Measurements from ENCODE around the gene CUL3. TPM values are rescaled to one million over a fixed set of nuclear protein-coding genes. Genes with fewer than 3 reads are reported as not detected.

Gene CUL3
- total RNA-seq, 2 donors from 2014 or later, result 68.9 to 120 TPM

DNA sequence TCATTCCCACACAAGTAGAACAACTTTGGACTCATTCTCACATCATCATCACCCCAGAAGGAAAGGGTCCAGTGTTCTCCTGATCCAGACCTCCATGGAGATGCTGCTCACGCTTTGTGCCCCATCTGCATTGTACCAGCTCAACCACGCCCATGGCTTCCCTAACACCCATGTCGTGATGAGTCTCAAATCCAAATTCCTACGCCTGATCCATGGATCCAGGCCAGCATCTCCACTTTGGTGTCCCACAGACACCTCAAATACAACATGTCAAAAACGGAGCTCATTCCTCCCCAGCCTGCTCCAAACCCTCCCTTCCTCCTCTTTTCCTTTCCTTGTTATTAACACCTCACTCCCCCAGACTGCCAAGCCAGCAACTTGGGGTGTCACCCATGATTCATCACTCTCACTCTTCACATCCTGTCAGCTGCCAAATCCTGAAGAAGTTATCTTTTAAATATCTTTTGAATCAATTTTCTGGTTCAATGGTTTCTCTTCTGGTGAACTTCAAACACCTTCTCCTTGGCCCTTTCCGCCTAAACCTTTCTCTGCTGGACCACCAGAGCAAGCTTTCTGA, 153.1 kb downstream of the CUL3 start:
- Mint-ChIP-seq H3K9me3 (peaks cover 0 to 6% of the 10 kb centered on the region in 2 donors), H3K27ac (no peak overlapping the region), H3K36me3 (peaks cover 0 to 6% of the 10 kb centered on the region in 2 donors)
- DNase-seq (ENCODE audit: low spot score in 2 of 2) (no peak), ATAC-seq (peak in 1 of 2 donors; percentile 54)

DNA sequence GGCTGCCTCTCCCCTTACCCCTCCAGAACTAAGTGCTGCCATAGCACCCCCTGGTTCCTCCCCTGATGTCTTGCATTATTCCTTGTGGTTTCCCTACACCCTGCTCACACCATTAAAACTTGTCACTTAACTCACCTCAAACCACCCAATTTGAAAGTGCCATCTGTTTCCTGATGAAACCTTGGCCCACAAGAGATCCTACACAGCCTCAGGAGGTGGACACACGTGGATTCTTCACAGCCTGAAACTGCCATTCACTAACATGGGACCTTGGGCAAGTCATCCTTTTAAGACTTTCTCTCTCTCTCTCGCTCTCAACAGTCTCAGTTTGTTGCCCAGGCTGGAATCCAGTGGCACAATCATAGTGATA, 155.7 kb downstream of the CUL3 start:
- Mint-ChIP-seq H3K36me3 (peaks cover 0 to 11% of the 10 kb centered on the region in 2 donors), H3K9me3 (peaks cover 9 to 14% of the 10 kb centered on the region in 2 donors), H3K27ac (peak overlapping the region in 1 of 2 donors; percentile 39)
- DNase-seq (ENCODE audit: low spot score in 2 of 2), result no peak
- ATAC-seq, result no peak

DNA sequence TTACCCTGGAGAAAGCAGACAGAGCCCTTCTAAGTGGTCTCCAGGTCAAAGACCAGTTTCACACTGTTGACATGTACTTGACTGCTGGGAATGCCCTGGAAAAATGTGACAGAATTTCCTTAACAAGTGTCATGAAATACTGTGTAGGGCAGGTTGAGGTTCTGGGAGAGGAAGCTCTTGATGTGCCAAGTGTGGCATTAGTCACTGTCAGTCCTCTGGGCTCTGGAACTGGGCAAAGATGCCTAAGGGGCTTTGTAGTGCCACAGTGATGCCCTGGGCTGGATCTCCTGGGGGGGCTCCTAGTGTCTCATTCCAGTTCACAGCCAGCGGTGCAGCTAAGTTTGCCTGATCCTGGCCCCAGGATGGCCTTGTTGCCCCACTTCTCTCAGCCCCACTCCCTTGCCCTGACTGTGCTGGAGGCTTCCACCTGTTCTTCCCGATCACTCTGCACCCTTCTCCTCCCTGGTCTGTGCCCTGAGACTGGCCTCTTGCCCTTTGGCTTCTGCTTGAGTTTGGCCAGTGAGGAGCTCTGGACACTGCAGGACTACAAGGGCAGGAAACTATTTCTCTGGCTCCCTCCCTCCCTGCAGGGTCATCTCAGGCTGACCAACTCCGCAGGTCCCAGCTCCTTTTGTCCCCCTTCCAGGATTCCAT, 156.2 kb downstream of the CUL3 start:
- Mint-ChIP-seq H3K27ac (no peak overlapping the region), H3K36me3 (peaks cover 0 to 11% of the 10 kb centered on the region in 2 donors), H3K9me3 (peaks cover 9 to 14% of the 10 kb centered on the region in 2 donors)
- no peak for DNase-seq (ENCODE audit: low spot score in 2 of 2)
- ATAC-seq, result no peak

DNA sequence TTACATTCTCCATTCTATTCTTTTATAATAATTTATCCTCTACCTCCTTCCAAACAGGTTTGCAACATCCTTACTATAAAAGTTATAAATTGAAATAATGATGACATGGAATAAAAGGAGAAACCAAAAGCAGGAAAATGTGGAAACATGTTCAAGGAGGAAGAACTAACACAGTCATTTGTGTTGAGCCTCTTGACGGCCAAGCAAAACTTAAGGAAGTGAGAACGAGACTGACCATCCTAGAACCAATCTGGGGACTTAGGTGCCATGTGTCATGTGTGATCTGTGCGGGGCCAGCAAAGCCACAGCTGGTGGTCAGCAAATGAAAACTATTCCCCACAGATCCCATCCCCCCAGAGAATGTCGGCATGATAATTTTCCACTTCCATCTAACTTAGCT, 157.7 kb downstream of the CUL3 start:
- DNase-seq (ENCODE audit: low spot score in 2 of 2) (no peak), ATAC-seq (no peak)
- Mint-ChIP-seq H3K9me3 (peaks cover 9 to 14% of the 10 kb centered on the region in 2 donors), H3K27ac (no peak overlapping the region), H3K36me3 (peaks cover 0 to 5% of the 10 kb centered on the region in 2 donors)

DNA sequence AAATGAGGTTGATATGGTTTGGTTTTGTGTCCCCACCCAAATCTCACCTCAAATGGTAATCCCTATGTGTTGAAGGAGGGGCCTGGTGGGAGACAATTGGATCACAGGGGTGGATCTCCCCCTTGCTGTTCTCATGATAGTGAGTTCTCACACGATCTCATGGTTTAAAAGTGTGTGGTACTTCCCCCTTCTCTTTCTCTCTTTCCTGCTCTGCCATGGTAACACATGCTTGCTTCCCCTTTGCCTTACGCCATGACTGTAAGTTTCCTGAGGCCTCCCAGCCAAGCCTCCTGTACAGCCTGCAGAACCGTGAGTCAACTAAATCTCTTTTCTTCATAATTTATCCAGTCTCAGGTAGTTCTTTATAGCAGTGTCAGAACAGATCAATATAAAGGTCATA, 158.5 kb downstream of the CUL3 start:
- no peak for ATAC-seq

DNA sequence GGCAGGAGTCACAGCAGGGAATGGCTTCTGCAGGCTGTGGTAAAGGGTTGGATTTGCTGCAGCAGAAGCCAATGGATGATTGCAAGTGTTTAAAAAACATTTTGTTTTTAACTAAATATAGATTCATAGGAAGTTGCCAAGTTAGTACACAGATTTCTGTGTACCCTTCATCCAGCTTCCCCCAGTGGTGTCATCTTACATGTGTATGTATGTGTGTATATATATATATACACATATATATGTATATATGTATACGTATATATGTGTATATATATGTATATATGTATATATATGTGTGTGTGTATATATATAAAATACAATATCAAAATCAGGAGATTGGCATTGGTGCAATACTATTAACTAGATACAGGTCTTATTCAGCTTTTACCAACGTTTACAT, 164.1 kb downstream of the CUL3 start:
- Mint-ChIP-seq H3K36me3 (no peaks in the 10 kb centered on the region), H3K27ac (no peak overlapping the region), H3K9me3 (peaks cover 4 to 7% of the 10 kb centered on the region in 2 donors)
- ATAC-seq (no peak), DNase-seq (ENCODE audit: low spot score in 2 of 2) (no peak)

More for the DNA sequence above, 158.5 kb downstream of the CUL3 start:
- no peak for DNase-seq (ENCODE audit: low spot score in 2 of 2)
- H3K36me3 Mint-ChIP-seq, result peaks cover 0 to 5% of the 10 kb centered on the region in 2 donors
- H3K27ac Mint-ChIP-seq, result no peak overlapping the region
- H3K9me3 Mint-ChIP-seq, result peaks cover 8 to 9% of the 10 kb centered on the region in 2 donors

Other genes with a start within 250 kb of the CUL3 start
- under 1 TPM in 1 of 2 donors, not detected in 1; 0.45 TPM for gene FAM124B, start 183.3 kb downstream of the CUL3 start, total RNA-seq
- gene CCDC195, start 131.0 kb upstream of the CUL3 start, total RNA-seq, result not detected